Activated CD8-positive, alpha-beta T cell treated with anti-CD3 and anti-CD28 coated beads for 36 hours (primary cell): ENCODE results near the gene S1PR5. TPM values are rescaled to one million over a fixed set of nuclear protein-coding genes. Genes with fewer than 3 reads are reported as not detected.
"Not testable (repeated sequence)": the region's sequence is repeated elsewhere in the genome, so short reads cannot be mapped to it uniquely, and the experiment has no call there.

Experiments used
- ATAC-seq: fragments of 200-7000 bp; cut with Tn5 transposase; one replicate; pipeline ENCODE4 v1.10.0; 2021; ENCODE audit warnings: mild to moderate bottlenecking, moderate library complexity
- CTCF ChIA-PET: fragments of 350-600 bp; sonication (Branson Sonifier 250); formaldehyde crosslinking; loops from one replicate; lab custom pipeline; 2021; ENCODE audit warnings: antibody characterized with exemption; lab: Charles Lee
- POLR2A ChIA-PET: fragments of 350-600 bp; sonication (Branson Sonifier 250); formaldehyde crosslinking; loops from one replicate; lab custom pipeline; 2021; ENCODE audit warnings: antibody characterized with exemption; lab: Charles Lee
- DNase-seq: peaks from one replicate; pipeline ENCODE4 v3.0.0-alpha.2; 2020
- H3K27ac Mint-ChIP-seq: one replicate; pipeline ENCODE4 v1.8.0; 2021; ENCODE audit warnings: mild to moderate bottlenecking, mixed read lengths
- H3K27me3 Mint-ChIP-seq: one replicate; pipeline ENCODE4 v1.8.0; 2021; ENCODE audit warnings: mixed read lengths
- H3K36me3 Mint-ChIP-seq: one replicate; pipeline ENCODE4 v1.8.0; 2021; ENCODE audit warnings: low read depth, mixed read lengths
- H3K4me1 Mint-ChIP-seq: one replicate; pipeline ENCODE4 v1.8.0; 2021; ENCODE audit warnings: low read depth, mixed read lengths
- H3K4me3 Mint-ChIP-seq: one replicate; pipeline ENCODE4 v1.8.0; 2021; ENCODE audit warnings: mild to moderate bottlenecking, moderate library complexity, mixed read lengths
- H3K9me3 Mint-ChIP-seq: one replicate; pipeline ENCODE4 v1.8.0; 2021; ENCODE audit warnings: mixed read lengths
- intact Hi-C: fragments of 100-400 bp; cut with micrococcal nuclease; formaldehyde crosslinking; loops from one replicate; pipeline ENCODE4 v1.10.0; 2022
- total RNA-seq, 2 experiments: library from RNA; stranded (reverse); gene quantifications; one replicate each; pipeline ENCODE4 v1.2.3, GENCODE V29; 2021
- TF ChIP-seq, protein P1 (sequence below): fragments of 200-600 bp; IDR thresholded peaks from one replicate; pipeline ENCODE4 v1.8.0; 2022; ENCODE audit warnings: antibody characterized with exemption, mild to moderate bottlenecking

The S1PR5 gene
- total RNA-seq, 2 experiments from 2014 or later, result 0.81 to 1.1 TPM

DNA sequence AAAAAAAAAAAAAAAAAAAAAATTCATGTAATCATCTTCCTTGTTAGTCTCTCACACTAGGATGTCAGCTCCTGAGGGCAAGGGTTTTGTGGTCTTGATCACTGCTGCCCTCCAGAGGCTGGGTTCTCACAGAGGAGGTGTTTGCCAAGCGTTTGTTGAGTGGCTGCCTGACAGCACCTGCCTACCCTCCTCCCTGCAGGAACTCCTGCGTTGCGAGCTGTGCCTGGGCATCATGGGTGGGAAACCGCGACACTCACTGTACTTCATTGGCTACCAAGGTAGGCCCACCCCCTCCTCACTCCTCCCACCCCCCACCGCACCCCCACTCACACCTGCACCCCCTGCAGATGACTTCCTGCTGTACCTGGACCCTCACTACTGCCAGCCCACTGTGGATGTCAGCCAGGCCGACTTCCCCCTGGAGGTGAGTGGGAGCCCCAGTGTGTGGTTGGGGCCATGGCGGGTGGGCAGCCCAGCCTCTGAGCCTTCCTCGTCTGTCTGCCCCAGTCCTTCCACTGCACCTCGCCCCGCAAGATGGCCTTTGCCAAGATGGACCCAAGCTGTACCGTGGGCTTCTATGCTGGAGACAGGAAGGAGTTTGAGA, 34.6 kb upstream of the S1PR5 start:
- ChIA-PET CTCF (interaction anchor here (0.7 to 5.4 kb wide), 18 partner anchors 10 to 149 kb away, joined by 3 to 26 read pairs (median 6); partner anchors contain the start of genes CDC37, CDKN2D, QTRT1 and S1PR5), POLR2A (interaction anchor here (0.6 to 7.1 kb wide), 6 partner anchors 10 to 160 kb away, joined by 3 to 104 read pairs (median 4); partner anchors contain the start of genes CDKN2D, KRI1 and S1PR5)
- intact Hi-C loops, result no loop called here
- H3K36me3 Mint-ChIP-seq, result peaks cover 61% of the 10 kb centered on the region
- H3K27me3 Mint-ChIP-seq, result no peaks in the 10 kb centered on the region
- peak overlapping the region; percentile 92 for H3K27ac Mint-ChIP-seq
- peaks cover 54% of the 10 kb centered on the region for H3K4me1 Mint-ChIP-seq
- ATAC-seq (peak; percentile 14), DNase-seq (peak; percentile 73)
- TF ChIP-seq, protein P1, sequence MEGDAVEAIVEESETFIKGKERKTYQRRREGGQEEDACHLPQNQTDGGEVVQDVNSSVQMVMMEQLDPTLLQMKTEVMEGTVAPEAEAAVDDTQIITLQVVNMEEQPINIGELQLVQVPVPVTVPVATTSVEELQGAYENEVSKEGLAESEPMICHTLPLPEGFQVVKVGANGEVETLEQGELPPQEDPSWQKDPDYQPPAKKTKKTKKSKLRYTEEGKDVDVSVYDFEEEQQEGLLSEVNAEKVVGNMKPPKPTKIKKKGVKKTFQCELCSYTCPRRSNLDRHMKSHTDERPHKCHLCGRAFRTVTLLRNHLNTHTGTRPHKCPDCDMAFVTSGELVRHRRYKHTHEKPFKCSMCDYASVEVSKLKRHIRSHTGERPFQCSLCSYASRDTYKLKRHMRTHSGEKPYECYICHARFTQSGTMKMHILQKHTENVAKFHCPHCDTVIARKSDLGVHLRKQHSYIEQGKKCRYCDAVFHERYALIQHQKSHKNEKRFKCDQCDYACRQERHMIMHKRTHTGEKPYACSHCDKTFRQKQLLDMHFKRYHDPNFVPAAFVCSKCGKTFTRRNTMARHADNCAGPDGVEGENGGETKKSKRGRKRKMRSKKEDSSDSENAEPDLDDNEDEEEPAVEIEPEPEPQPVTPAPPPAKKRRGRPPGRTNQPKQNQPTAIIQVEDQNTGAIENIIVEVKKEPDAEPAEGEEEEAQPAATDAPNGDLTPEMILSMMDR, result no peak
- no peaks in the 10 kb centered on the region for H3K9me3 Mint-ChIP-seq
- no peak overlapping the region for H3K4me3 Mint-ChIP-seq

DNA sequence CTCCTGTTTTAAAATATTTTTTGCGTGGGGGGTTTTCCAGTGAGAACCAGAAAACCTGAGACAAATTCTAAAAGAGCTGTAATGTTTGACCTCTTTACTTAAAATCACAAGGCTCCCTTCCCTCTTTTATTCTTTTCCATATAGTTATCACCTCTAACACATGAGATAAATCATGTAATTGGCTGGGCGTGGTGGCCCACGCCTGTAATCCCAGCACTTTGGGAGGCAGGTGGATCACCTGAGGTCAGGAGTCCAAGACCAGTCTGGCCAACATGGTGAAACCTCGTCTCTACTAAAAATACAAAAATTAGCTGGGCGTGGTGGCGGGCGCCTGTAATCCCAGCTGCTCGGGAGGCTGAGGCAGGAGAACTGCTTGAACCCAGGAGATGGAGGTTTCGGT, 33.8 kb upstream of the S1PR5 start:
- POLR2A ChIA-PET, result interaction anchor here (1.1 to 7.1 kb wide), 3 partner anchors 9 to 161 kb away, joined by 3 to 104 read pairs (median 4); partner anchors contain the start of genes CDKN2D and KRI1
- H3K27me3 Mint-ChIP-seq, ATAC-seq, DNase-seq, intact Hi-C loops, H3K9me3 Mint-ChIP-seq, H3K4me3 Mint-ChIP-seq: not testable (repeated sequence)
- Mint-ChIP-seq H3K27ac (peak overlapping the region; percentile 25), H3K36me3 (peaks cover 59% of the 10 kb centered on the region), H3K4me1 (peaks cover 51% of the 10 kb centered on the region)
- CTCF ChIA-PET, result interaction anchor here (1.0 to 4.4 kb wide), 10 partner anchors 9 to 149 kb away, joined by 3 to 26 read pairs (median 6); partner anchors contain the start of genes CDKN2D, QTRT1 and S1PR5

- peaks cover 53% of the 10 kb centered on the region for H3K36me3 Mint-ChIP-seq
- ChIA-PET POLR2A (interaction anchor here (0.6 to 7.1 kb wide), 2 partner anchors 15 to 59 kb away, joined by 3 to 104 read pairs; partner anchors contain the start of genes CDKN2D and KRI1), CTCF (interaction anchor here (1.2 to 3.7 kb wide), 7 partner anchors 8 to 150 kb away, joined by 4 to 21 read pairs (median 6); partner anchors contain the start of genes QTRT1 and S1PR5)
- TF ChIP-seq, protein P1, result no peak
- intact Hi-C loops, result no loop called here
- H3K27me3 Mint-ChIP-seq, result no peaks in the 10 kb centered on the region
- H3K9me3 Mint-ChIP-seq, result no peaks in the 10 kb centered on the region
- peak overlapping the region; percentile 20 for H3K27ac Mint-ChIP-seq
- peak; percentile 27 for DNase-seq
- H3K4me3 Mint-ChIP-seq, result no peak overlapping the region
- no peak for ATAC-seq
- H3K4me1 Mint-ChIP-seq, result peaks cover 45% of the 10 kb centered on the region
Measured at GRCh38 chr19:10550336-10550735, 33.1 kb upstream of the S1PR5 start.

DNA sequence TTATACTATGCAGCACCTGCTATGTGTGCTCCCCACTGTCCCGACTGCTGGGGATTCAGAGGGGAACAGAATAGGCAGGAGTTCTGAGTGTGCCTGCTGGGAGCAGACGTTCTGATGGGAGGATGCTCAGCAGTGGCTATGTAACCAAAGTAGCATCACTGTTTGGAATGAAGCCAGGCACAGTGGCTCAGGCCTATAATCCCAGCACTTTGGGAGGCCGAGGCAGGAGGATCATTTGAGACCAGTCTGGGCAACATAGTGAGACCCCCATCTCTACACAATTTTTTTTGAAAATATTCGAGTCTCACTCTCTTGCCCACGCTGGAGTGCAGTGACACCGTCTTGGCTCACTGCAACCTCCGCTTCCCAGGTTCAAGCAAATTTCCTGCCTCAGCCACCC, 32.5 kb upstream of the S1PR5 start:
- ATAC-seq (no peak), DNase-seq (no peak)
- Mint-ChIP-seq H3K27ac (no peak overlapping the region), H3K4me1 (peaks cover 44% of the 10 kb centered on the region), H3K9me3 (no peaks in the 10 kb centered on the region), H3K27me3 (no peaks in the 10 kb centered on the region), H3K36me3 (peaks cover 47% of the 10 kb centered on the region), H3K4me3 (no peak overlapping the region)
- intact Hi-C loops, result no loop called here
- ChIA-PET CTCF (interaction anchor here (2.0 kb wide), 1 partner anchor 58 kb away, joined by 6 read pairs; no protein-coding TSS in a partner anchor), POLR2A (no interaction called here)
- TF ChIP-seq, protein P1, result no peak

- ChIA-PET POLR2A (no interaction called here), CTCF (interaction anchor here (1.3 to 1.8 kb wide), 3 partner anchors 12 to 65 kb away, joined by 4 to 7 read pairs (median 5); no protein-coding TSS in a partner anchor)
- no peak overlapping the region for H3K27ac Mint-ChIP-seq
- no peak overlapping the region for H3K4me3 Mint-ChIP-seq
- peaks cover 39% of the 10 kb centered on the region for H3K36me3 Mint-ChIP-seq
- no peak for DNase-seq
- TF ChIP-seq, protein P1, result no peak
- intact Hi-C loops, result no loop called here
- H3K9me3 Mint-ChIP-seq, result no peaks in the 10 kb centered on the region
- no peak for ATAC-seq
- H3K27me3 Mint-ChIP-seq, result no peaks in the 10 kb centered on the region
- H3K4me1 Mint-ChIP-seq, result peaks cover 35% of the 10 kb centered on the region
Measured at GRCh38 chr19:10548746-10549276, 31.6 kb upstream of the S1PR5 start.
